Trophoblast cell (in vitro differentiated cells and primary cell): ENCODE measurements around the gene C15orf39.
"Not testable (repeated sequence)": the region's sequence is repeated elsewhere in the genome, so short reads cannot be mapped to it uniquely, and the experiment has no call there.

Experiments used
- DNase-seq, 2 donors: peaks; one replicate each; pipeline ENCODE4 v3.0.0-alpha.2; 2016
- H2AFZ ChIP-seq: 2 replicates; pipeline ENCODE4 v1.6.1; 2013; ENCODE audit warnings: low read length, moderate library complexity, mild to moderate bottlenecking; ENCODE audit not compliant: insufficient read depth, poor library complexity
- H2AK5ac ChIP-seq: 2 replicates; pipeline ENCODE4 v1.6.1; 2013; ENCODE audit warnings: mild to moderate bottlenecking, low read length
- H2BK120ac ChIP-seq: 2 replicates; pipeline ENCODE4 v1.6.1; 2013; ENCODE audit warnings: low read length, mild to moderate bottlenecking, moderate library complexity; ENCODE audit not compliant: insufficient read depth, poor library complexity
- H2BK12ac ChIP-seq: 2 replicates; pipeline ENCODE4 v1.6.1; 2013; ENCODE audit warnings: mild to moderate bottlenecking, low read length, moderate library complexity
- H2BK5ac ChIP-seq: 2 replicates; pipeline ENCODE4 v1.6.1; 2013; ENCODE audit warnings: low read length, low read depth, moderate library complexity, mild to moderate bottlenecking; ENCODE audit not compliant: poor library complexity
- H3K14ac ChIP-seq: 2 replicates; pipeline ENCODE4 v1.6.1; 2013; ENCODE audit warnings: mild to moderate bottlenecking, low read length
- H3K18ac ChIP-seq: 2 replicates; pipeline ENCODE4 v1.6.1; 2013; ENCODE audit warnings: mild to moderate bottlenecking, low read length
- H3K23ac ChIP-seq: 2 replicates; pipeline ENCODE4 v1.6.1; 2013; ENCODE audit warnings: low read length
- H3K27ac ChIP-seq: 2 replicates; pipeline ENCODE4 v1.5.1; 2013; ENCODE audit warnings: low read depth, mild to moderate bottlenecking, inconsistent platforms, low read length, moderate library complexity
- H3K27me3 ChIP-seq: 2 replicates; pipeline ENCODE4 v1.6.1; 2013; ENCODE audit warnings: inconsistent platforms, mild to moderate bottlenecking, low read length, moderate library complexity; ENCODE audit not compliant: insufficient read depth
- H3K36me3 ChIP-seq, 2 experiments: 1 replicate in 1 of 2; 2 replicates in 1 of 2; pipeline ENCODE4 v1.6.1; 2013; ENCODE audit warnings: low read length in 2 of 2, mild to moderate bottlenecking in 2 of 2, moderate library complexity in 1 of 2; ENCODE audit not compliant: insufficient read depth in 2 of 2, control insufficient read depth in 1 of 2
- H3K4ac ChIP-seq: 2 replicates; pipeline ENCODE4 v1.6.1; 2013; ENCODE audit warnings: low read depth, mild to moderate bottlenecking, low read length, moderate library complexity
- H3K4me1 ChIP-seq, 2 experiments: 1 replicate in 1 of 2; 2 replicates in 1 of 2; pipeline ENCODE4 v1.6.1; 2013; ENCODE audit warnings: low read length in 2 of 2, mild to moderate bottlenecking in 2 of 2, moderate library complexity in 1 of 2; ENCODE audit not compliant: insufficient read depth in 2 of 2, control insufficient read depth in 1 of 2
- H3K4me2 ChIP-seq: 2 replicates; pipeline ENCODE4 v1.6.1; 2013; ENCODE audit warnings: inconsistent platforms, mild to moderate bottlenecking, low read length, moderate library complexity
- H3K4me3 ChIP-seq: 2 replicates; pipeline ENCODE4 v1.5.1; 2013; ENCODE audit warnings: mild to moderate bottlenecking, low read depth, low read length, inconsistent platforms
- H3K79me1 ChIP-seq: one replicate; pipeline ENCODE4 v1.6.1; 2013; ENCODE audit warnings: low read length
- H3K79me2 ChIP-seq: 2 replicates; pipeline ENCODE4 v1.6.1; 2013; ENCODE audit warnings: low read length, mild to moderate bottlenecking; ENCODE audit not compliant: control insufficient read depth, insufficient read depth, poor library complexity
- H3K9ac ChIP-seq: 2 replicates; pipeline ENCODE4 v1.6.1; 2013; ENCODE audit warnings: mild to moderate bottlenecking, low read length
- H3K9me3 ChIP-seq: 2 replicates; pipeline ENCODE4 v1.6.1; 2013; ENCODE audit warnings: low read depth, mild to moderate bottlenecking, control low read depth, inconsistent platforms, low read length; ENCODE audit not compliant: insufficient read depth
- H4K12ac ChIP-seq: 2 replicates; pipeline ENCODE4 v1.6.1; 2013; ENCODE audit warnings: low read depth, mild to moderate bottlenecking, low read length, moderate library complexity
- H4K8ac ChIP-seq: 2 replicates; pipeline ENCODE4 v1.6.1; 2013; ENCODE audit warnings: low read depth, mild to moderate bottlenecking, low read length, moderate library complexity
- H4K91ac ChIP-seq: one replicate; pipeline ENCODE4 v1.6.1; 2013; ENCODE audit warnings: low read depth, mild to moderate bottlenecking, low read length, moderate library complexity
- WGBS: extraction: QIAGEN DNeasy Blood & Tissue Kit; methylation state at CpG from one replicate; pipeline ENCODE4 v1.1.7; 2013; ENCODE audit warnings: missing lambda C conversion rate; ENCODE audit not compliant: insufficient read length, insufficient coverage; ENCODE audit errors: extremely low coverage; 5-methylcytosine and 5-hydroxymethylcytosine counted together

Gene C15orf39

GRCh38 chr15:75249726-75250125 is 48.0 kb downstream of the C15orf39 start:
- H3K36me3 ChIP-seq: no peaks in the 10 kb centered on the region
- no peak overlapping the region for H4K91ac ChIP-seq
- no peak overlapping the region for H3K4ac ChIP-seq
- no peak overlapping the region for H2AK5ac ChIP-seq
- no peak overlapping the region for H4K12ac ChIP-seq
- no peak overlapping the region for H2BK12ac ChIP-seq
- H3K79me1 ChIP-seq: no peaks in the 10 kb centered on the region
- H3K4me2 ChIP-seq: no peak overlapping the region
- no peaks in the 10 kb centered on the region for H3K27me3 ChIP-seq
- no peaks in the 10 kb centered on the region for H3K9me3 ChIP-seq
- no peak overlapping the region for H2BK120ac ChIP-seq
- no peak overlapping the region for H2BK5ac ChIP-seq
- H3K79me2 ChIP-seq: no peaks in the 10 kb centered on the region
- H3K4me1 ChIP-seq: no peaks in the 10 kb centered on the region
- no peak overlapping the region for H3K9ac ChIP-seq
- H3K4me3 ChIP-seq: no peak overlapping the region
- DNase-seq: no peak
- no peak overlapping the region for H4K8ac ChIP-seq
- H3K14ac ChIP-seq: no peak overlapping the region
- H3K18ac ChIP-seq: no peak overlapping the region
- H3K23ac ChIP-seq: no peak overlapping the region
- no peak overlapping the region for H2AFZ ChIP-seq
- no CpG with 5 or more reads among the region's 4 CpGs for WGBS
- no peak overlapping the region for H3K27ac ChIP-seq

GRCh38 chr15:75251343-75251742 is 49.7 kb downstream of the C15orf39 start:
- H3K79me2 ChIP-seq, H4K8ac ChIP-seq, H3K9me3 ChIP-seq, H3K27ac ChIP-seq, H3K79me1 ChIP-seq, H3K14ac ChIP-seq, H2AFZ ChIP-seq, H3K18ac ChIP-seq, H2BK5ac ChIP-seq, H3K4me1 ChIP-seq, H3K23ac ChIP-seq, H3K27me3 ChIP-seq, H4K12ac ChIP-seq, H2BK120ac ChIP-seq, H2BK12ac ChIP-seq, H3K4ac ChIP-seq, H3K36me3 ChIP-seq, H3K9ac ChIP-seq, DNase-seq, H4K91ac ChIP-seq, H2AK5ac ChIP-seq, H3K4me2 ChIP-seq, H3K4me3 ChIP-seq: not testable (repeated sequence)
- WGBS: no CpG with 5 or more reads among the region's 4 CpGs

GRCh38 chr15:75252285-75252684 is 50.6 kb downstream of the C15orf39 start:
- not testable (repeated sequence) for H3K4me3 ChIP-seq, H2AK5ac ChIP-seq, H3K79me1 ChIP-seq, H3K9me3 ChIP-seq, H3K36me3 ChIP-seq, H3K4me2 ChIP-seq, H2AFZ ChIP-seq, H3K18ac ChIP-seq, DNase-seq, H2BK120ac ChIP-seq, H4K8ac ChIP-seq, H2BK12ac ChIP-seq, H4K12ac ChIP-seq, H3K23ac ChIP-seq, H3K27me3 ChIP-seq, H3K27ac ChIP-seq, H3K9ac ChIP-seq, H3K4ac ChIP-seq, H2BK5ac ChIP-seq, H3K4me1 ChIP-seq, H3K14ac ChIP-seq, H4K91ac ChIP-seq, H3K79me2 ChIP-seq
- WGBS: no CpG with 5 or more reads among the region's 4 CpGs

- H4K8ac ChIP-seq, H3K9me3 ChIP-seq, H3K27ac ChIP-seq, H2BK120ac ChIP-seq, H3K4me3 ChIP-seq, DNase-seq, H2BK5ac ChIP-seq, H3K36me3 ChIP-seq, H2BK12ac ChIP-seq, H4K91ac ChIP-seq, H3K14ac ChIP-seq, H3K79me1 ChIP-seq, H3K4me1 ChIP-seq, H3K27me3 ChIP-seq, H2AFZ ChIP-seq, H3K79me2 ChIP-seq, H3K18ac ChIP-seq, H3K9ac ChIP-seq, H3K4ac ChIP-seq, H3K23ac ChIP-seq, H4K12ac ChIP-seq, H2AK5ac ChIP-seq, H3K4me2 ChIP-seq: not testable (repeated sequence)
- no CpG with 5 or more reads among the region's 2 CpGs for WGBS
Observed at GRCh38 chr15:75258034-75258433, 56.4 kb downstream of the C15orf39 start, which contains the start of gene GOLGA6C. GOLGA6C (plus strand) TSS chr15:75258334; CDS start chr15:75258599, 265 bp downstream.
